HepG2 (cell line): ENCODE results near the gene KARS1. TPM values are rescaled to one million over a fixed set of nuclear protein-coding genes. Genes with fewer than 3 reads are reported as not detected.
A peak's percentile ranks its signal among the peaks of the same experiment; 100 is the strongest.

Source experiments
- ARNT ChIP-seq: fragments of 450-650 bp; IDR thresholded peaks from 2 replicates; pipeline ENCODE4 v1.6.1; 2017
- CBX2 ChIP-seq, 2 experiments: fragments of 200-600 bp in 1 of 2; sonication (generic); formaldehyde crosslinking in 1 of 2; IDR thresholded peaks; 2 replicates each; pipeline versions ENCODE4 v1.7.0 to v1.8.1; 2018 to 2022; ENCODE audit warnings: low read depth in 2 of 2, low read length in 1 of 2, mild to moderate bottlenecking in 1 of 2, missing genetic modification reagents in 1 of 2
- HNRNPK ChIP-seq: fragments of 200-400 bp; formaldehyde crosslinking; IDR thresholded peaks from 2 replicates; pipeline ENCODE4 v1.6.1; 2018; ENCODE audit warnings: low read length, low read depth, moderate library complexity, mild to moderate bottlenecking; ENCODE audit not compliant: poor library complexity, severe bottlenecking
- MEIS2 ChIP-seq: sonication (generic); formaldehyde crosslinking; IDR thresholded peaks from 2 replicates; pipeline ENCODE4 v1.9.0; 2021; ENCODE audit warnings: mild to moderate bottlenecking, missing genetic modification reagents
- MIXL1 ChIP-seq: IDR thresholded peaks from 2 replicates; pipeline ENCODE4 v1.6.1; 2016
- PRPF4 ChIP-seq: fragments of 200-400 bp; formaldehyde crosslinking; IDR thresholded peaks from 2 replicates; pipeline ENCODE4 v1.6.1; 2016; ENCODE audit warnings: low read length, low read depth; ENCODE audit not compliant: poor library complexity, severe bottlenecking
- RCOR2 ChIP-seq: IDR thresholded peaks from 2 replicates; pipeline ENCODE4 v1.6.1; 2016; ENCODE audit warnings: missing biosample characterization, missing genetic modification reagents
- RFX3 ChIP-seq: IDR thresholded peaks from 2 replicates; pipeline ENCODE4 v1.6.1; 2016; ENCODE audit warnings: missing biosample characterization, missing genetic modification reagents
- TBX2 ChIP-seq: sonication (generic); formaldehyde crosslinking; IDR thresholded peaks from 2 replicates; pipeline ENCODE4 v1.5.0; 2020; ENCODE audit warnings: missing genetic modification reagents, mild to moderate bottlenecking, borderline replicate concordance
- ZMAT3 ChIP-seq: sonication (generic); formaldehyde crosslinking; conservative IDR thresholded peaks from 2 replicates; pipeline ENCODE4 v1.7.0; 2021; ENCODE audit warnings: missing genetic modification reagents
- ZNF10 ChIP-seq: sonication (generic); formaldehyde crosslinking; IDR thresholded peaks from 2 replicates; pipeline ENCODE4 v1.4.0; 2020; ENCODE audit warnings: mild to moderate bottlenecking, low read depth, missing genetic modification reagents, borderline replicate concordance
- ZNF207 ChIP-seq: fragments of 450-650 bp; IDR thresholded peaks from 2 replicates; pipeline ENCODE4 v1.6.1; 2016; ENCODE audit warnings: antibody characterized with exemption, borderline replicate concordance
- ZNF224 ChIP-seq: sonication (generic); formaldehyde crosslinking; IDR thresholded peaks from 2 replicates; pipeline ENCODE4 v1.5.0; 2020; ENCODE audit warnings: mild to moderate bottlenecking, missing genetic modification reagents
- ZNF263 ChIP-seq: sonication (generic); formaldehyde crosslinking; IDR thresholded peaks from 2 replicates; pipeline ENCODE4 v1.4.0; 2020; ENCODE audit warnings: missing genetic modification reagents
- ZNF567 ChIP-seq: sonication (generic); formaldehyde crosslinking; IDR thresholded peaks from 2 replicates; pipeline ENCODE4 v1.8.1; 2023; ENCODE audit warnings: mild to moderate bottlenecking, missing genetic modification reagents, borderline replicate concordance
- polyA plus RNA-seq, 8 experiments: library from polyadenylated mRNA; depleted of rRNA in 3 of 8; stranded (reverse) in 7 of 8; unstranded in 1 of 8; fragments of >200 nt; fragmentation: Illumina TruSeq in 4 of 8; extraction: Trizol in 4 of 8; gene quantifications; 2 replicates each; pipeline versions ENCODE4 v1.2.1 to v1.2.3, GENCODE V29; 2011 to 2016; ENCODE audit warnings: low read depth in 4 of 8, missing spikeins in 1 of 8, mixed read lengths in 1 of 8; ENCODE audit not compliant: insufficient read depth in 1 of 8
- total RNA-seq, 5 experiments: library from RNA; depleted of rRNA; stranded (reverse); fragments of >200 nt; fragmentation: Illumina TruSeq; extraction: Trizol; gene quantifications; 2 replicates each; pipeline ENCODE4 v1.2.3, GENCODE V29; 2016; ENCODE audit warnings: low read depth in 1 of 5
- TF ChIP-seq, protein P1 (sequence below): IDR thresholded peaks from 2 replicates; pipeline ENCODE4 v1.6.1; 2016; ENCODE audit warnings: low read depth
- TF ChIP-seq, protein P2 (sequence below): sonication (generic); formaldehyde crosslinking; conservative IDR thresholded peaks from 2 replicates; pipeline ENCODE4 v1.4.0; 2020; ENCODE audit warnings: missing genetic modification reagents
- TF ChIP-seq, protein P3 (sequence below): sonication (generic); formaldehyde crosslinking; IDR thresholded peaks from 2 replicates; pipeline ENCODE4 v1.5.0; 2020; ENCODE audit warnings: missing genetic modification reagents
- TF ChIP-seq, protein P4 (sequence below): sonication (generic); formaldehyde crosslinking; IDR thresholded peaks from 2 replicates; pipeline ENCODE4 v1.5.0; 2020; ENCODE audit warnings: missing genetic modification reagents

Gene KARS1
- total and polyA plus RNA-seq, 2 of the 13 experiments (the other 11 are each of a cell fraction or from before 2014, with no cell fraction given) = 141 to 276 TPM

DNA sequence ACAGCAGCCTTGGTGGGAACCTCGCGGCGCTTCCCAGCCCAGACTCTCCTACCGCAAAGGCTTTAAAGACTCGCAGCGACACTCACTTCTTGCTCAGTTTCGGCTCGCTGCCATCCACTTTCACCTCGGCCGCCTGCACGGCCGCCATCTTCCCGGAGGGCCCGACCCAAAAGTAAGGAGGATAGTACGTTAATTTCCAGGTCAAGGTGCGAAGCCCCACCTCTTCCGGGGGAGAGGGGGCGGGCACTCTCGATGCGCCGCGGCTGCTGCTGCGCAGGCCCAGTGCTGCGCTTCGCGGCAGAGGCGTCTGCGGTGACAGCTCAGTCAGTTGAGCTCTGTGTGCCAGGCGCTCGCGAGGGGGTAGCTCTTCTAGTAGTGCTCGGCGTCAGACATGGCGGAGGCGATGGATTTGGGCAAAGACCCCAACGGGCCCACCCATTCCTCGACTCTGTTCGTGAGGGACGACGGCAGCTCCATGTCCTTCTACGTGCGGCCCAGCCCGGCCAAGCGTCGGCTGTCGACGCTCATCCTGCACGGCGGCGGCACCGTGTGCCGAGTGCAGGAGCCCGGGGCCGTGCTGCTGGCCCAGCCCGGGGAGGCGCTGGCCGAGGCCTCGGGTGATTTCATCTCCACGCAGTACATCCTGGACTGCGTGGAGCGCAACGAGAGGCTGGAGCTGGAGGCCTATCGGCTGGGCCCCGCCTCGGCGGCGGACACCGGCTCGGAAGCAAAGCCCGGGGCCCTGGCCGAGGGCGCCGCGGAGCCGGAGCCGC, at the start of gene KARS1, which contains the start of gene TERF2IP (continued):
- TF ChIP-seq, protein P1, sequence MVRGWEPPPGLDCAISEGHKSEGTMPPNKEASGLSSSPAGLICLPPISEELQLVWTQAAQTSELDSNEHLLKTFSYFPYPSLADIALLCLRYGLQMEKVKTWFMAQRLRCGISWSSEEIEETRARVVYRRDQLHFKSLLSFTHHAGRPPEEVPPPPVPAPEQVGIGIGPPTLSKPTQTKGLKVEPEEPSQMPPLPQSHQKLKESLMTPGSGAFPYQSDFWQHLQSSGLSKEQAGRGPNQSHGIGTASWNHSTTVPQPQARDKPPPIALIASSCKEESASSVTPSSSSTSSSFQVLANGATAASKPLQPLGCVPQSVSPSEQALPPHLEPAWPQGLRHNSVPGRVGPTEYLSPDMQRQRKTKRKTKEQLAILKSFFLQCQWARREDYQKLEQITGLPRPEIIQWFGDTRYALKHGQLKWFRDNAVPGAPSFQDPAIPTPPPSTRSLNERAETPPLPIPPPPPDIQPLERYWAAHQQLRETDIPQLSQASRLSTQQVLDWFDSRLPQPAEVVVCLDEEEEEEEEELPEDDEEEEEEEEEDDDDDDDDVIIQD (CRISPR knock-in tag) = no peak
- TF ChIP-seq, protein P2, sequence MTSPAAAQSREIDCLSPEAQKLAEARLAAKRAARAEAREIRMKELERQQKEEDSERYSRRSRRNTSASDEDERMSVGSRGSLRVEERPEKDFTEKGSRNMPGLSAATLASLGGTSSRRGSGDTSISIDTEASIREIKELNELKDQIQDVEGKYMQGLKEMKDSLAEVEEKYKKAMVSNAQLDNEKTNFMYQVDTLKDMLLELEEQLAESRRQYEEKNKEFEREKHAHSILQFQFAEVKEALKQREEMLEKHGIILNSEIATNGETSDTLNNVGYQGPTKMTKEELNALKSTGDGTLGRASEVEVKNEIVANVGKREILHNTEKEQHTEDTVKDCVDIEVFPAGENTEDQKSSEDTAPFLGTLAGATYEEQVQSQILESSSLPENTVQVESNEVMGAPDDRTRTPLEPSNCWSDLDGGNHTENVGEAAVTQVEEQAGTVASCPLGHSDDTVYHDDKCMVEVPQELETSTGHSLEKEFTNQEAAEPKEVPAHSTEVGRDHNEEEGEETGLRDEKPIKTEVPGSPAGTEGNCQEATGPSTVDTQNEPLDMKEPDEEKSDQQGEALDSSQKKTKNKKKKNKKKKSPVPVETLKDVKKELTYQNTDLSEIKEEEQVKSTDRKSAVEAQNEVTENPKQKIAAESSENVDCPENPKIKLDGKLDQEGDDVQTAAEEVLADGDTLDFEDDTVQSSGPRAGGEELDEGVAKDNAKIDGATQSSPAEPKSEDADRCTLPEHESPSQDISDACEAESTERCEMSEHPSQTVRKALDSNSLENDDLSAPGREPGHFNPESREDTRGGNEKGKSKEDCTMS = no peak
- TF ChIP-seq ZNF10 (CRISPR knock-in tag) = no peak
- peak; percentile 95 for TF ChIP-seq MIXL1
- peak; percentile 82; the same call in 1 of the 2 replicates for TF ChIP-seq TBX2
- TF ChIP-seq ZNF224 (CRISPR knock-in tag) = peak; percentile 96
- peak; percentile 47; the same call in 1 of the 2 replicates for TF ChIP-seq ZMAT3
- peak; percentile 24; the same call in 1 of the 2 replicates for TF ChIP-seq ZNF263 (CRISPR knock-in tag)
- TF ChIP-seq PRPF4 = no peak
- no peak for TF ChIP-seq CBX2 (IDR thresholded peaks at IDR 0.05; ENCODE audit: low read depth, low read length)
- no peak for TF ChIP-seq CBX2 (CRISPR knock-in tag; IDR thresholded peaks at IDR 0.05; ENCODE audit: low read depth)
- peak; percentile 86 for TF ChIP-seq MEIS2 (CRISPR knock-in tag)
- TF ChIP-seq, protein P3, sequence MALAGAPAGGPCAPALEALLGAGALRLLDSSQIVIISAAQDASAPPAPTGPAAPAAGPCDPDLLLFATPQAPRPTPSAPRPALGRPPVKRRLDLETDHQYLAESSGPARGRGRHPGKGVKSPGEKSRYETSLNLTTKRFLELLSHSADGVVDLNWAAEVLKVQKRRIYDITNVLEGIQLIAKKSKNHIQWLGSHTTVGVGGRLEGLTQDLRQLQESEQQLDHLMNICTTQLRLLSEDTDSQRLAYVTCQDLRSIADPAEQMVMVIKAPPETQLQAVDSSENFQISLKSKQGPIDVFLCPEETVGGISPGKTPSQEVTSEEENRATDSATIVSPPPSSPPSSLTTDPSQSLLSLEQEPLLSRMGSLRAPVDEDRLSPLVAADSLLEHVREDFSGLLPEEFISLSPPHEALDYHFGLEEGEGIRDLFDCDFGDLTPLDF (CRISPR knock-in tag) = no peak
- TF ChIP-seq RCOR2 (CRISPR knock-in tag) = 0 out of 2 replicates have a peak, but pooled peaks have one; percentile 20
- no peak for TF ChIP-seq RFX3 (CRISPR knock-in tag)
- TF ChIP-seq, protein P4, sequence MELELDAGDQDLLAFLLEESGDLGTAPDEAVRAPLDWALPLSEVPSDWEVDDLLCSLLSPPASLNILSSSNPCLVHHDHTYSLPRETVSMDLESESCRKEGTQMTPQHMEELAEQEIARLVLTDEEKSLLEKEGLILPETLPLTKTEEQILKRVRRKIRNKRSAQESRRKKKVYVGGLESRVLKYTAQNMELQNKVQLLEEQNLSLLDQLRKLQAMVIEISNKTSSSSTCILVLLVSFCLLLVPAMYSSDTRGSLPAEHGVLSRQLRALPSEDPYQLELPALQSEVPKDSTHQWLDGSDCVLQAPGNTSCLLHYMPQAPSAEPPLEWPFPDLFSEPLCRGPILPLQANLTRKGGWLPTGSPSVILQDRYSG (CRISPR knock-in tag) = no peak; the same call in 1 of the 2 replicates
- no peak for TF ChIP-seq HNRNPK
- TF ChIP-seq ZNF207 = no peak
- TF ChIP-seq ZNF567 = peak; percentile 15
- TF ChIP-seq ARNT = no peak
